Measurements from ENCODE around the gene LMNA.
"Not testable (repeated sequence)": the region's sequence is repeated elsewhere in the genome, so short reads cannot be mapped to it uniquely, and the experiment has no call there.

Gene LMNA

GRCh38 chr1:156122086-156122485, 7.6 kb downstream of the LMNA start:
- no peak for DNase-seq (ENCODE audit: low read depth)

DNA sequence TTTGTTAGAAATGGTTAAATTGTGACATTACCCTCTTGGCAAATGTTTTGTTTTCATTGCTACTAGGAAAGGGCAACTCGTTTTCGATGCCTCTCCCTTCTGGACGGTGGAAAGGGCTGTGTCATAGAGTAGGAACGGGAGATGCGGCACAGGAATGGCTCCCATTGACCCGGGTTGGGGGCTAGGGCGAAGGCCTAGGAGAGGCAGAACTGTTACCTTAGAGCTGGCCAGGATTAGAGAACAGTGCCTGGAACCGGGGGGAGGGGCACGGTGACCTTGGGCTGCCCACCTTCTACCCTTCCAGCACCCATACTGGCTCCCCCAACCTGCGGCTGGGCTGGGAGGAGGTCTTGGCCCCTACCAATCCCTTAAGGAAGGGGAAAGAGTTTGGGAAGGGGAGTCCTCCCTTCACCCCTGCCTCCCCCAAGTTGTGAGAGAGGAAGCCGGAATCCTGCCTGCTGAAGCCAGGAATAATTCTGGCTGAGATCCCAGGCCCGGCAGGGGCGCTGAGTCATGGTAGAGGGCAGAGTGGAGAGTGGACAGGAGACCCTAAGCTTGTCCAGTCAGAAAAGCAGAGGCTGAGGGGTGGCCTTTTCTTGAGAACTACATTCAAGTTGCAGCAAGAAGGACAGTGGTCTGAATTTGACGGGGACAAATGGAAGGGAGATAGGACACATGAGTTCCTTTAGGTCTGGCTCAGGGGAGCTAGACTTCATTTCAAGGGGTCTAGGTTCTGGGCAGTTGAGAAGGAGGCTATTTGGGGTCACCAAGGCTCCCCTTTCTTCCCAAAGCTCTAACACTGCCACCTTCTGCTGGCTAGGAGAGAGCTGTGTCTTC, 8.2 kb downstream of the LMNA start:
- DNase-seq (ENCODE audit: low read depth), result no peak

- no peak for DNase-seq (ENCODE audit: low read depth)
Measured at GRCh38 chr1:156123356-156124196, 9.1 kb downstream of the LMNA start.

- DNase-seq (ENCODE audit: low read depth), result no peak
Measured at GRCh38 chr1:156124557-156125483, 10.3 kb downstream of the LMNA start.

- not testable (repeated sequence) for DNase-seq (ENCODE audit: low read depth)
Measured at GRCh38 chr1:156125544-156125943, 11.0 kb downstream of the LMNA start.

- no peak for DNase-seq (ENCODE audit: low read depth)
Measured at GRCh38 chr1:156126043-156126629, 11.6 kb downstream of the LMNA start.

GRCh38 chr1:156126630-156127534, 12.4 kb downstream of the LMNA start:
- no peak for DNase-seq (ENCODE audit: low read depth)

DNA sequence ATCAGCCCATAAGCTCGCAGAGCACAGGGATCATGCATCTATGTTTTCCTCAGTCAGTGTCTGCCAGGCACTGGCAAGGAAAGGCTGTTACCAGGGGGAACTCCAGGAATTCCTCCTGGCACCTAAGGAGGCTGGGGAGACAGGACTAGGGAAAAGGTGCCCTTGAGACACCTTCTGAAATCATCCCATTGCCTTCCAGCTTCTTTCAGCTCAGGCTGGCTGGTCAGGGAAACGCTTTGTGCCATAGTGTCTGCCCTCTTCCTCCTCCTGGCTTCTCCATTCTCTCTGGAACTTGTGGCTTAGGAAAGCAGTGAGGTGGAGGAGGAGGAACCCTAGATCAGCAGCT, 13.8 kb downstream of the LMNA start:
- DNase-seq (ENCODE audit: low read depth), result no peak

- no peak for DNase-seq (ENCODE audit: low read depth)
Measured at GRCh38 chr1:156128654-156129597, 14.4 kb downstream of the LMNA start.

DNA sequence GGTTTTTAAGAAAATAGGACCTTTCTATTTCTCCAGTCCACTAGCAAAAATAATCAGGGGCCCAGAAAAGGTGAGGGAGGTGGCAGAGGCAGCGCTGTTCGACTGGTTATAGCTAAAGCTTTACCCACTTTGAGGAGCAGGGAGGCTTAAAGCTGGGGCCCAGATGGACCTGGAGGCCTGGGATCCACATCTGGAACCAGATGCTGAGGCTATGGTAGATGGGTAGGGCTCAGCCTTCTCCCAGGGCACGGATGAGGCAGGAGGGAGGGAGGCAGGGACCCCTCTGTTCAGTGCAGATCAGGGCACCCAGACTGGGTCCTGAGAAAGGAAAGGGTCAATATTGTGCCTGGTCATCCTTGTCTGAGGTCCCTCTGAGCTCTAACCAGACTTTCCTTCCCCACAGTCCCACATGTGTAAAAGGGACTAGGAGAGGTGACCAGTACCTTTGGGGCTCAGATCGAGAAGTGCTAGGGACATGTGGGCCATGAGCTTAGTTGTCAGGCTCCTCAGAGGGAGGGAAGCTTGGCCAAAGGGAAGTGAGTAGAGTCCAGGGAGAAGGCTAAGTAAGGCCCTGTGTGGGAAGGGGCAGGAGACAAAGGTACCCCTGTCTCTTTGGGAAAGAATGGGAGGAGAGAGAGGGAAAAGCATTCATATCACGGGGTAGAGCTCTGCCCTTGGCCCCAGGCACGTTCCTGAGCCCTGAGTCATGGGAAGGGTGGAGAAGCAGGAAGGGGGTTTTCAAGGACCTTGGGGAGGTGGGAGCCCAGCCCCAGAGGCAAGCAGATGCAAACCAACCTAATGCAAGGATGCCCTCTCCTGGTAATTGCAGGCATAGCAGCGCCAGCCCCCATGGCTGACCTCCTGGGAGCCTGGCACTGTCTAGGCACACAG, 15.4 kb downstream of the LMNA start:
- DNase-seq (ENCODE audit: low read depth), result peak; percentile 69

GRCh38 chr1:156130578-156130942, 16.0 kb downstream of the LMNA start:
- DNase-seq (ENCODE audit: low read depth), result no peak

DNA sequence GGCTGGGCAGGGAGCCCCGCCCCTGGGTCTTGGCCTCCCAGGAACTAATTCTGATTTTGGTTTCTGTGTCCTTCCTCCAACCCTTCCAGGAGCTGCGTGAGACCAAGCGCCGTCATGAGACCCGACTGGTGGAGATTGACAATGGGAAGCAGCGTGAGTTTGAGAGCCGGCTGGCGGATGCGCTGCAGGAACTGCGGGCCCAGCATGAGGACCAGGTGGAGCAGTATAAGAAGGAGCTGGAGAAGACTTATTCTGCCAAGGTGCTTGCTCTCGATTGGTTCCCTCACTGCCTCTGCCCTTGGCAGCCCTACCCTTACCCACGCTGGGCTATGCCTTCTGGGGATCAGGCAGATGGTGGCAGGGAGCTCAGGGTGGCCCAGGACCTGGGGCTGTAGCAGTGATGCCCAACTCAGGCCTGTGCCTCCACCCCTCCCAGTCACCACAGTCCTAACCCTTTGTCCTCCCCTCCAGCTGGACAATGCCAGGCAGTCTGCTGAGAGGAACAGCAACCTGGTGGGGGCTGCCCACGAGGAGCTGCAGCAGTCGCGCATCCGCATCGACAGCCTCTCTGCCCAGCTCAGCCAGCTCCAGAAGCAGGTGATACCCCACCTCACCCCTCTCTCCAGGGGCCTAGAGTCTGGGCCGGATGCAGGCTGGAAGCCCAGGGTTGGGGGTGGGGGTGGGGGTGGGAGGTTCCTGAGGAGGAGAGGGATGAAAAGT, 20.4 kb downstream of the LMNA start:
- no peak for DNase-seq (ENCODE audit: low read depth)

GRCh38 chr1:156135930-156136871, 21.7 kb downstream of the LMNA start:
- DNase-seq (ENCODE audit: low read depth), result no peak

DNA sequence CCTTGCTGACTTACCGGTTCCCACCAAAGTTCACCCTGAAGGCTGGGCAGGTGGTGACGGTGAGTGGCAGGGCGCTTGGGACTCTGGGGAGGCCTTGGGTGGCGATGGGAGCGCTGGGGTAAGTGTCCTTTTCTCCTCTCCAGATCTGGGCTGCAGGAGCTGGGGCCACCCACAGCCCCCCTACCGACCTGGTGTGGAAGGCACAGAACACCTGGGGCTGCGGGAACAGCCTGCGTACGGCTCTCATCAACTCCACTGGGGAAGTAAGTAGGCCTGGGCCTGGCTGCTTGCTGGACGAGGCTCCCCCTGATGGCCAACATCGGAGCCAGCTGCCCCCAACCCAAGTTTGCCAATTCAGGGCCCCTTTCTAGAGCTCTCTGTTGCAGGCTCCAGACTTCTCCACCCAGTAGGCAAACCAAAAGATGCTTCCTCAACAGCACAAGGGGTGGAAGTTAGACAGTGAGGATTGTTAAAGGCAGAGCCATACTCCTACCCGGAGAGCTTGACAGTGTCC, 22.5 kb downstream of the LMNA start:
- no peak for DNase-seq (ENCODE audit: low read depth)

DNA sequence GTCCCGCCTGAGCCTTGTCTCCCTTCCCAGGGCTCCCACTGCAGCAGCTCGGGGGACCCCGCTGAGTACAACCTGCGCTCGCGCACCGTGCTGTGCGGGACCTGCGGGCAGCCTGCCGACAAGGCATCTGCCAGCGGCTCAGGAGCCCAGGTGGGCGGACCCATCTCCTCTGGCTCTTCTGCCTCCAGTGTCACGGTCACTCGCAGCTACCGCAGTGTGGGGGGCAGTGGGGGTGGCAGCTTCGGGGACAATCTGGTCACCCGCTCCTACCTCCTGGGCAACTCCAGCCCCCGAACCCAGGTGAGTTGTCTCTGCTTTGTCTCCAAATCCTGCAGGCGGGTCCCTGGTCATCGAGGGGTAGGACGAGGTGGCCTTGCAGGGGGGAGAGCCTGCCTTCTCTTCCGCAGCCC, 24.0 kb downstream of the LMNA start:
- DNase-seq (ENCODE audit: low read depth), result no peak

- DNase-seq (ENCODE audit: low read depth), result no peak
Measured at GRCh38 chr1:156140879-156141707, 26.6 kb downstream of the LMNA start.
